ENCODE measurements around the gene TMEM51. TPM values are rescaled to one million over a fixed set of nuclear protein-coding genes. Genes with fewer than 3 reads are reported as not detected.

Gene TMEM51
- total and polyA plus RNA-seq, 2 donors (not counting 1 experiment from before 2014, with no cell fraction given): 0.06 to 0.30 TPM

DNA sequence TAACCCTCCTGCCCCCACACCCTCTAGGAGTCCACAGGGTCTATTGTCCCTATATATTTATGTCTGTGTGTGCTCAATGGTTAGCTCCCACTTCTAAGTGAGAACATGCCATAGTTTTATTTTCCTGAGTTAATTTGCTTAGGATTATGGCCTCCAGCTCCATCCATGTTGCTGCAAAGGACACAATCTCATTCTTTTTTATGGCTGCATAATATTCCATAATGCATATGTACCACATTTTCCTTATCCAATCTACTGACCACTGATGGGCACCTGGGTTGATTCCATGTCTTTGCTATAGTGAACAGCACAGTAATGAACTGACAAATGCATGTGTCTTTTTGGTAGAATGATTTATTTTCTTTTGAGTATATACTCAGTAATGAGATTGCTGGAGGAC is 80.1 kb downstream of the TMEM51 start:
- H3K9ac ChIP-seq (ENCODE audit: low read length): no peak overlapping the region
- no peaks in the 10 kb centered on the region for H3K9me3 ChIP-seq (ENCODE audit: control extremely low read depth in 1 of 3, control insufficient read depth in 2 of 3, insufficient read depth in 1 of 3, low read length in 2 of 3)
- no peak overlapping the region for H3K4me3 ChIP-seq (ENCODE audit: control extremely low read depth in 1 of 5, extremely low read depth in 1 of 5, insufficient read depth in 1 of 5, low read depth in 2 of 5, low read length in 4 of 5)
- DNase-seq (no peak), ATAC-seq (ENCODE audit: low read depth) (no peak)
- no peak overlapping the region for H3K4me2 ChIP-seq (replicated peaks; ENCODE audit: low read depth, low read length, poor library complexity, severe bottlenecking)
- intact Hi-C loops (cut with micrococcal nuclease): no loop called here
- peaks cover 17% of the 10 kb centered on the region for H3K27me3 Mint-ChIP-seq
- H3K9me3 Mint-ChIP-seq (ENCODE audit: insufficient read depth): no peaks in the 10 kb centered on the region
- H3K27me3 ChIP-seq (replicated peaks in 1 of 4; ENCODE audit: control extremely low read depth in 1 of 4, control insufficient read depth in 3 of 4, insufficient read depth in 4 of 4, low read length in 3 of 4): peaks cover 0 to 3% (median 0%) of the 10 kb centered on the region in 4 experiments
- H3K4me3 Mint-ChIP-seq: no peak overlapping the region
- ChIA-PET CTCF (no interaction called here), POLR2A (interaction anchor here (0.5 kb wide), 1 partner anchor 9 kb away, joined by 6 read pairs; no protein-coding TSS in a partner anchor)
- TF ChIP-seq, protein P1, sequence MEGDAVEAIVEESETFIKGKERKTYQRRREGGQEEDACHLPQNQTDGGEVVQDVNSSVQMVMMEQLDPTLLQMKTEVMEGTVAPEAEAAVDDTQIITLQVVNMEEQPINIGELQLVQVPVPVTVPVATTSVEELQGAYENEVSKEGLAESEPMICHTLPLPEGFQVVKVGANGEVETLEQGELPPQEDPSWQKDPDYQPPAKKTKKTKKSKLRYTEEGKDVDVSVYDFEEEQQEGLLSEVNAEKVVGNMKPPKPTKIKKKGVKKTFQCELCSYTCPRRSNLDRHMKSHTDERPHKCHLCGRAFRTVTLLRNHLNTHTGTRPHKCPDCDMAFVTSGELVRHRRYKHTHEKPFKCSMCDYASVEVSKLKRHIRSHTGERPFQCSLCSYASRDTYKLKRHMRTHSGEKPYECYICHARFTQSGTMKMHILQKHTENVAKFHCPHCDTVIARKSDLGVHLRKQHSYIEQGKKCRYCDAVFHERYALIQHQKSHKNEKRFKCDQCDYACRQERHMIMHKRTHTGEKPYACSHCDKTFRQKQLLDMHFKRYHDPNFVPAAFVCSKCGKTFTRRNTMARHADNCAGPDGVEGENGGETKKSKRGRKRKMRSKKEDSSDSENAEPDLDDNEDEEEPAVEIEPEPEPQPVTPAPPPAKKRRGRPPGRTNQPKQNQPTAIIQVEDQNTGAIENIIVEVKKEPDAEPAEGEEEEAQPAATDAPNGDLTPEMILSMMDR (IDR thresholded peaks at IDR 0.05): no peak
- TF ChIP-seq EZH2 (IDR thresholded peaks at IDR 0.05; ENCODE audit: borderline replicate concordance, insufficient read depth, low read depth, low read length, poor library complexity, severe bottlenecking): no peak
- no peaks in the 10 kb centered on the region for H3K4me1 ChIP-seq (ENCODE audit: control insufficient read depth in 2 of 2, insufficient read depth in 2 of 2, low read length in 2 of 2)
- H3K27ac Mint-ChIP-seq: no peak overlapping the region
- no peaks in the 10 kb centered on the region for H3K79me2 ChIP-seq (ENCODE audit: control insufficient read depth, insufficient read depth, low read length)
- H3K36me3 ChIP-seq (replicated peaks in 1 of 2; ENCODE audit: control extremely low read depth in 1 of 2, control insufficient read depth in 1 of 2, extremely low read depth in 1 of 2, insufficient read depth in 2 of 2, low read length in 1 of 2): no peaks in the 10 kb centered on the region
- no peak overlapping the region for H2AFZ ChIP-seq (ENCODE audit: insufficient read depth, low read depth, low read length, poor library complexity, severe bottlenecking)
- peaks cover 3% of the 10 kb centered on the region for H3K4me1 Mint-ChIP-seq
- H3K27ac ChIP-seq (ENCODE audit: low read length in 2 of 2): no peak overlapping the region
- H4K20me1 ChIP-seq (ENCODE audit: control insufficient read depth, insufficient read depth, low read length, poor library complexity, severe bottlenecking): no peaks in the 10 kb centered on the region

DNA sequence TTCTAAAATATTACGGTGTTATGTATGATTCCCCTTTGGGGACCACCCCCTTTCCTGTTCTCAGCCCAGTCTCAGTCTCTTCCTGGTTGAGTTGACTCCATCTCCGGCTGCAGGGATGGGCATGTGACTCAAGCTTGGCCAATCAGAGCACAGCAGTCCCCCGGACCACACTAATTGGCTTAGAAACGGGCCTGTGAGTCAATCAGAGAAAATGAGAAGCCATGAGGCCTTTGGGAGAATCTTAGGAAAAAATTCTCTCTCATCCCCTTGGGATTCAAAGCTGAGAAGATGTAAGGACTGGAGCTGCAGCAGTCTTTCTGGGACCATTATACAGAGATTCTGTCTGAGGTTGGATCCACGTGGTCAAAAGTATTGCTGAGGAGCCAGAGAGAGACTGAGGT is 82.8 kb downstream of the TMEM51 start:
- Histone ChIP-seq H3K9ac (ENCODE audit: low read length) (no peak overlapping the region), H2AFZ (ENCODE audit: insufficient read depth, low read depth, low read length, poor library complexity, severe bottlenecking) (no peak overlapping the region), H3K27me3 (replicated peaks in 1 of 4; ENCODE audit: control extremely low read depth in 1 of 4, control insufficient read depth in 3 of 4, insufficient read depth in 4 of 4, low read length in 3 of 4) (peaks cover 0 to 3% (median 0%) of the 10 kb centered on the region in 4 experiments), H3K4me1 (ENCODE audit: control insufficient read depth in 2 of 2, insufficient read depth in 2 of 2, low read length in 2 of 2) (no peaks in the 10 kb centered on the region), H3K36me3 (replicated peaks in 1 of 2; ENCODE audit: control extremely low read depth in 1 of 2, control insufficient read depth in 1 of 2, extremely low read depth in 1 of 2, insufficient read depth in 2 of 2, low read length in 1 of 2) (no peaks in the 10 kb centered on the region), H3K79me2 (ENCODE audit: control insufficient read depth, insufficient read depth, low read length) (no peaks in the 10 kb centered on the region), H4K20me1 (ENCODE audit: control insufficient read depth, insufficient read depth, low read length, poor library complexity, severe bottlenecking) (no peaks in the 10 kb centered on the region), H3K9me3 (ENCODE audit: control extremely low read depth in 1 of 3, control insufficient read depth in 2 of 3, insufficient read depth in 1 of 3, low read length in 2 of 3) (no peaks in the 10 kb centered on the region), H3K27ac (ENCODE audit: low read length in 2 of 2) (no peak overlapping the region), H3K4me2 (replicated peaks; ENCODE audit: low read depth, low read length, poor library complexity, severe bottlenecking) (no peak overlapping the region), H3K4me3 (ENCODE audit: control extremely low read depth in 1 of 5, extremely low read depth in 1 of 5, insufficient read depth in 1 of 5, low read depth in 2 of 5, low read length in 4 of 5) (no peak overlapping the region)
- TF ChIP-seq, protein P1 (IDR thresholded peaks at IDR 0.05): no peak
- no peak for TF ChIP-seq EZH2 (IDR thresholded peaks at IDR 0.05; ENCODE audit: borderline replicate concordance, insufficient read depth, low read depth, low read length, poor library complexity, severe bottlenecking)
- POLR2A ChIA-PET: no interaction called here
- intact Hi-C loops (cut with micrococcal nuclease): no loop called here
- ATAC-seq (ENCODE audit: low read depth): no peak
- no peak overlapping the region for H3K4me3 Mint-ChIP-seq
- H3K27ac Mint-ChIP-seq: no peak overlapping the region
- 88% methylated on average over 4 of the region's 5 CpGs for WGBS (ENCODE audit: insufficient coverage)
- H3K9me3 Mint-ChIP-seq (ENCODE audit: insufficient read depth): no peaks in the 10 kb centered on the region
- peaks cover 3% of the 10 kb centered on the region for H3K4me1 Mint-ChIP-seq
- CTCF ChIA-PET: no interaction called here
- no peak for DNase-seq
- peaks cover 21% of the 10 kb centered on the region for H3K27me3 Mint-ChIP-seq
